Thyroid gland (tissue), 4 donors: Measurements from ENCODE around the gene SH3D19. TPM values are rescaled to one million over a fixed set of nuclear protein-coding genes. Genes with fewer than 3 reads are reported as not detected.

Experiments used
- DNase-seq, 2 donors: peaks; one replicate each; pipeline ENCODE4 v3.0.0-alpha.2; 2019
- H3K27ac ChIP-seq, 3 donors: fragments of 200-600 bp; sonication (generic); 1 replicate in 2 of 3; 2 replicates in 1 of 3; pipeline ENCODE4 v1.5.1; 2016 to 2019; ENCODE audit warnings: mild to moderate bottlenecking in 1 of 3, moderate library complexity in 1 of 3
- H3K27me3 ChIP-seq: fragments of 200-600 bp; sonication (generic); one replicate; pipeline ENCODE4 v1.5.1; 2019
- H3K36me3 ChIP-seq, 2 donors: fragments of 200-600 bp; sonication (generic); one replicate each; pipeline ENCODE4 v1.5.1; 2016 to 2019
- H3K4me1 ChIP-seq, 2 donors: fragments of 200-600 bp; sonication (generic); one replicate each; pipeline ENCODE4 v1.5.1; 2017 to 2019
- H3K4me3 ChIP-seq, 3 donors: fragments of 200-600 bp; sonication (generic); replicated peaks in 1 of 3; 1 replicate in 2 of 3; 2 replicates in 1 of 3; pipeline ENCODE4 v1.5.1; 2016; ENCODE audit warnings: mild to moderate bottlenecking in 1 of 3
- H3K9me3 ChIP-seq: fragments of 200-600 bp; sonication (generic); one replicate; pipeline ENCODE4 v1.5.1; 2017
- CTCF ChIP-seq, 6 experiments: fragments of 200-600 bp in 3 of 6; fragments of 450-650 bp in 3 of 6; sonication (generic) in 3 of 6; IDR thresholded peaks; one replicate each; pipeline ENCODE4 v1.5.1; 2016 to 2019; ENCODE audit warnings: antibody characterized with exemption in 6 of 6, mild to moderate bottlenecking in 2 of 6, inconsistent platforms in 1 of 6, moderate library complexity in 1 of 6
- POLR2A ChIP-seq, 2 donors: fragments of 450-650 bp; IDR thresholded peaks; one replicate each; pipeline ENCODE4 v1.6.1; 2017; ENCODE audit warnings: antibody characterized with exemption in 2 of 2, mild to moderate bottlenecking in 2 of 2, moderate library complexity in 1 of 2
- WGBS, 2 donors: methylation state at CpG; one replicate each; pipeline ENCODE4 v1.1.5; 2017; 5-methylcytosine and 5-hydroxymethylcytosine counted together
- intact Hi-C: fragments of 100-400 bp; cut with DNase I; formaldehyde crosslinking; loops from one replicate; pipeline ENCODE4 v1.15.1; 2023
- total RNA-seq, 4 donors: library from RNA; depleted of rRNA; stranded (reverse); fragments of >200 nt; gene quantifications; one replicate each; pipeline ENCODE4 v1.2.3, GENCODE V29; 2016

SH3D19 gene
- total RNA-seq, 4 donors from 2014 or later, result 82.0 to 143 (median 113) TPM

DNA sequence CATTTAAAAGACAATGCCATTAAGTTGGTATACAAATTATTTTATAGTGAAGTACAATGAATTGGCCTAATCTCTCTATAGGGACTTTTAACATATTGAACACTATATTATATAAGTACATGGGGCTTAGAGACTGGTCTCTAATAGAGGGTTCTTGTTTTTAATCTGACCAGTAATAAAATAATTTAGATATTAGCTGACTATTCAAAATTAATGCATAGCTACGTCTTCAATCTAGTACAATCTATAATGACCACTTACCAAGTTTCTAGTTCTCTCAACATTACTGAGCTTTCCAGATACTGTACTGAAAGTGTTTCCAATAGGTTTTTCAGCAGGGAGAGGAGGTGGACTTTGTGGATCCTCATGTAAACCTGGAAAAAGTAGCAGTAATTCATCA lies 166.4 kb downstream of the SH3D19 start:
- H3K4me1 ChIP-seq, result no peaks in the 10 kb centered on the region
- no peak overlapping the region for H3K27ac ChIP-seq
- 90 to 100% methylated on average over 1 of the region's 1 CpG for WGBS, 2 donors
- H3K27me3 ChIP-seq, result no peaks in the 10 kb centered on the region
- peaks cover 0 to 8% of the 10 kb centered on the region in 2 donors for H3K36me3 ChIP-seq
- TF ChIP-seq POLR2A (IDR thresholded peaks at IDR 0.05), result no peak
- TF ChIP-seq CTCF (IDR thresholded peaks at IDR 0.05), result no peak
- intact Hi-C loops, result no loop called here
- DNase-seq, result no peak
- no peak overlapping the region for H3K4me3 ChIP-seq
- no peaks in the 10 kb centered on the region for H3K9me3 ChIP-seq

DNA sequence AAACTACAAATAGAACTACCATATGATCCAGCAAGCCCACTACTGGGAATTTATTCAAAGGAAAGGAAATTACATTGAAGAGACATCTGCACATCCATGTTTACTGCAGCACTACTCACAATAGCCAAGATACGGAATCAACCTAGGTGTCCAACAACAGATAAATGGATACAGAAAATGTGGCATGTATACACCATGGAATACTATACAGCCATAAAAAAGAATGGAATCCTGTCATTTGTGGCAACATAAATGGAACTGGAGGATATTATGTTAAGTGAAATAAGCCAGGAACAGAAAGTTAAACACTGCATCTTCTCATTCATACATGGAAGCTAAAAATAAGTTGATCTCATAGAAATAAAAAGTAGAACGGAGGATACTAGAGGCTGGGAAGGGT lies 167.9 kb downstream of the SH3D19 start:
- TF ChIP-seq CTCF (IDR thresholded peaks at IDR 0.05) (no peak), POLR2A (IDR thresholded peaks at IDR 0.05) (no peak)
- Histone ChIP-seq H3K27me3 (no peaks in the 10 kb centered on the region), H3K27ac (no peak overlapping the region), H3K4me3 (no peak overlapping the region), H3K4me1 (no peaks in the 10 kb centered on the region), H3K9me3 (no peaks in the 10 kb centered on the region), H3K36me3 (peaks cover 0 to 8% of the 10 kb centered on the region in 2 donors)
- DNase-seq, result no peak
- WGBS, 2 donors, result 98% methylated on average over 2 of the region's 2 CpGs
- intact Hi-C loops, result no loop called here

- intact Hi-C loops, result no loop called here
- DNase-seq, result no peak
- Histone ChIP-seq H3K36me3 (peaks cover 0 to 2% of the 10 kb centered on the region in 2 donors), H3K4me3 (no peak overlapping the region), H3K9me3 (no peaks in the 10 kb centered on the region), H3K27ac (no peak overlapping the region), H3K4me1 (no peaks in the 10 kb centered on the region), H3K27me3 (no peaks in the 10 kb centered on the region)
- 86 to 93% methylated on average over 2 of the region's 2 CpGs for WGBS, 2 donors
- TF ChIP-seq POLR2A (IDR thresholded peaks at IDR 0.05) (no peak), CTCF (IDR thresholded peaks at IDR 0.05) (no peak)
Measured at GRCh38 chr4:151153585-151153984, 171.8 kb downstream of the SH3D19 start.

GRCh38 chr4:151152028-151152427 lies 173.4 kb downstream of the SH3D19 start:
- no peak for DNase-seq
- peaks cover 8 to 9% of the 10 kb centered on the region in 2 donors for H3K36me3 ChIP-seq
- H3K4me1 ChIP-seq, result no peaks in the 10 kb centered on the region
- H3K4me3 ChIP-seq, result no peak overlapping the region
- no peaks in the 10 kb centered on the region for H3K9me3 ChIP-seq
- no peak overlapping the region for H3K27ac ChIP-seq
- intact Hi-C loops, result no loop called here
- WGBS, 2 donors, result 31 to 45% methylated on average over 1 of the region's 1 CpG
- TF ChIP-seq POLR2A (IDR thresholded peaks at IDR 0.05), result no peak
- TF ChIP-seq CTCF (IDR thresholded peaks at IDR 0.05), result no peak
- no peaks in the 10 kb centered on the region for H3K27me3 ChIP-seq

DNA sequence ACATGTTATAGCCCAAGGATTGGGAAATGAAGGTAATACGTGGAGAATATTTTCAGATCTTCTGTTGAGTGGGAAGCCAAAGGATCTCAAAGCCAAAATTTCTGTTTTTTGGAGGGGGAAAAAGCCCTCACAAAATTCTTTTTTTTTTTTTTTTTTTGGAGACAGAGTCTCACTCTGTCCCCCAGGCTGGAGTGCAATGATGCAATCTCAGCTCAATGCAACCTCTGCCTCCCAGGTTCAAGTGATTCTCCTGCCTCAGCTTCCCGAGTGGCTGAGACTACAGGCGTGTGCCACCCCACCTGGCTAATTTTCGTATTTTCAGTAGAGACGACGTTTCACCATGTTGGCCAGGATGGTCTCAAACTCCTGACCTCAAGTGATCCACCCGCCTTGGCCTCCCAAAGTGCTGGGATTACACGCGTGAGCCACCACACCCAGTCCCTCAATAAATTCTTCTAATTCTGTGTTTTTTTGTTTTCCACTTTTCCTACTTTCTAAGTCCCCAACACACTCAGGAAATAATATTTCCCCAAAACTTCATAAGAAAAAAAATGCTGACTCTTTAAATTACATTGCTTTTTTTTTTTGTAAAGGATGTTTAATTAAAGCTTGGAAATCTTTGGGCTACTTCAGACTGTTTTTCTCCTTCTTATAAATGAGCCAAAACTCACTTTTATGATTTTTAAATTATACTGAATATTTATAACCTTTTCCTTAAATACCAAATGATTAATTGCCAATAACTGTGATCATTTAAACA lies 174.4 kb downstream of the SH3D19 start:
- H3K4me3 ChIP-seq, result no peak overlapping the region
- no peak for DNase-seq
- no peaks in the 10 kb centered on the region for H3K4me1 ChIP-seq
- peaks cover 8 to 9% of the 10 kb centered on the region in 2 donors for H3K36me3 ChIP-seq
- no peaks in the 10 kb centered on the region for H3K9me3 ChIP-seq
- H3K27ac ChIP-seq, result no peak overlapping the region
- no peak for TF ChIP-seq CTCF (IDR thresholded peaks at IDR 0.05)
- no peak for TF ChIP-seq POLR2A (IDR thresholded peaks at IDR 0.05)
- WGBS, 2 donors, result 94 to 96% methylated on average over 9 of the region's 9 CpGs
- H3K27me3 ChIP-seq, result no peaks in the 10 kb centered on the region
- intact Hi-C loops, result no loop called here
